HCT116 (cell line): ENCODE data around the gene ALDH1L1. TPM values are rescaled to one million over a fixed set of nuclear protein-coding genes. Genes with fewer than 3 reads are reported as not detected.

Experiments
- ATAC-seq: fragments of 200-7000 bp; cut with Tn5 transposase; 2 replicates; pipeline ENCODE4 v1.9.1; 2020; ENCODE audit warnings: mild to moderate bottlenecking, moderate library complexity
- BruUV-seq: library from RNA; stranded (reverse); fragments of 400-500 nt; replicated peaks from 2 replicates; lab custom pipeline; 2021; lab: Mats Ljungman, UMichigan
- CTCF ChIA-PET: fragments of 300-600 bp; sonication (Branson Sonifier 250); formaldehyde crosslinking; loops from one replicate; lab custom pipeline; 2021; ENCODE audit warnings: antibody characterized with exemption; lab: Charles Lee
- POLR2A ChIA-PET: fragments of 300-600, 350-600 bp; sonication (Branson Sonifier 250); formaldehyde crosslinking; loops from one replicate; lab custom pipeline; 2021; ENCODE audit warnings: antibody characterized with exemption; lab: Charles Lee
- RAD21 ChIA-PET, 2 experiments: fragments of 300-600 bp; sonication (Branson Sonifier 250); formaldehyde crosslinking; loops; one replicate each; lab custom pipeline; 2023; ENCODE audit warnings: low total read pairs in 2 of 2; ENCODE audit not compliant: uncharacterized antibody in 2 of 2, unreplicated experiment in 2 of 2, low non-redundant PET in 1 of 2; lab: Charles Lee
- DNase-seq: peaks from one replicate; pipeline ENCODE4 v3.0.0-alpha.2; 2010; ENCODE audit warnings: low read depth, low spot score
- H2AFZ ChIP-seq: fragments of 200-600 bp; shearing (Covaris generic), sonication (generic); 2 replicates; pipeline ENCODE4 v1.6.1; 2017; ENCODE audit warnings: low read depth, mixed run types, mixed read lengths, antibody characterized with exemption, low read length; ENCODE audit not compliant: poor library complexity, severe bottlenecking
- H3K27ac ChIP-seq: 2 replicates; pipeline ENCODE4 v1.5.1; 2012; ENCODE audit warnings: low read depth, low read length
- H3K27me3 ChIP-seq: fragments of 200-600 bp; sonication (generic); 2 replicates; pipeline ENCODE4 v1.6.1; 2016; ENCODE audit warnings: mixed run types, low read length, mixed read lengths; ENCODE audit not compliant: insufficient read depth
- H3K36me3 ChIP-seq, 2 experiments: fragments of 200-500 bp in 1 of 2; fragments of 200-600 bp in 1 of 2; sonication (Bioruptor generic) in 1 of 2; sonication (generic) in 1 of 2; 2 replicates each; pipeline versions ENCODE4 v1.5.1 to v1.6.1; 2014 to 2016; ENCODE audit warnings: low read length in 2 of 2, inconsistent platforms in 1 of 2, mixed read lengths in 1 of 2, mixed run types in 1 of 2; ENCODE audit not compliant: insufficient read depth in 2 of 2, control insufficient read depth in 1 of 2
- H3K4me1 ChIP-seq, 2 experiments: fragments of 200-600 bp in 1 of 2; sonication (generic) in 1 of 2; 2 replicates each; pipeline versions ENCODE4 v1.5.1 to v1.6.1; 2012 to 2017; ENCODE audit warnings: low read length in 2 of 2, inconsistent platforms in 1 of 2, mild to moderate bottlenecking in 1 of 2, mixed read lengths in 1 of 2, mixed run types in 1 of 2, moderate library complexity in 1 of 2; ENCODE audit not compliant: insufficient read depth in 2 of 2, control insufficient read depth in 1 of 2
- H3K4me2 ChIP-seq: fragments of 200-600 bp; sonication (generic); 2 replicates; pipeline ENCODE4 v1.6.1; 2017; ENCODE audit warnings: mixed run types, low read length, mixed read lengths
- H3K4me3 ChIP-seq, 2 experiments: fragments of 200-600 bp in 1 of 2; sonication (generic) in 1 of 2; replicated peaks in 1 of 2; 2 replicates each; pipeline ENCODE4 v1.5.1; 2011 to 2016; ENCODE audit warnings: low read length in 2 of 2, control low read depth in 1 of 2, low read depth in 1 of 2, mild to moderate bottlenecking in 1 of 2, mixed read lengths in 1 of 2, mixed run types in 1 of 2
- H3K79me2 ChIP-seq: fragments of 200-600 bp; sonication (generic); 2 replicates; pipeline ENCODE4 v1.6.1; 2017; ENCODE audit warnings: mild to moderate bottlenecking, mixed run types, low read length, moderate library complexity, mixed read lengths; ENCODE audit not compliant: insufficient read depth
- H3K9ac ChIP-seq: fragments of 200-600 bp; sonication (generic); 2 replicates; pipeline ENCODE4 v1.6.1; 2016; ENCODE audit warnings: low read length, mixed read lengths
- H3K9me2 ChIP-seq: fragments of 200-600 bp; sonication (generic), shearing (Covaris generic); 2 replicates; pipeline ENCODE4 v1.6.1; 2017; ENCODE audit warnings: mixed run types, mild to moderate bottlenecking, moderate library complexity; ENCODE audit not compliant: insufficient read depth
- H3K9me3 ChIP-seq, 2 experiments: fragments of 200-500 bp in 1 of 2; fragments of 200-600 bp in 1 of 2; sonication (Bioruptor generic) in 1 of 2; sonication (generic) in 1 of 2; 2 replicates each; pipeline ENCODE4 v1.6.1; 2014 to 2017; ENCODE audit warnings: low read length in 2 of 2, mixed read lengths in 2 of 2, inconsistent platforms in 1 of 2, low read depth in 1 of 2, mild to moderate bottlenecking in 1 of 2, mixed run types in 1 of 2, moderate library complexity in 1 of 2; ENCODE audit not compliant: control insufficient read depth in 1 of 2, insufficient read depth in 1 of 2
- H4K20me1 ChIP-seq: fragments of 200-600 bp; sonication (generic), shearing (Covaris generic); 2 replicates; pipeline ENCODE4 v1.6.1; 2017; ENCODE audit warnings: mixed run types, mild to moderate bottlenecking, moderate library complexity; ENCODE audit not compliant: insufficient read depth
- CEBPB ChIP-seq: IDR thresholded peaks from 2 replicates; pipeline ENCODE4 v1.6.1; 2012; ENCODE audit warnings: low read depth
- EGR1 ChIP-seq: IDR thresholded peaks from 2 replicates; pipeline ENCODE4 v1.6.1; 2012; ENCODE audit warnings: low read depth
- EZH2phosphoT487 ChIP-seq: fragments of 200-600 bp; IDR thresholded peaks from 2 replicates; pipeline ENCODE4 v1.6.1; 2018; ENCODE audit warnings: antibody characterized with exemption, borderline replicate concordance
- POLR2A ChIP-seq: IDR thresholded peaks from 2 replicates; pipeline ENCODE4 v1.7.0; 2011; ENCODE audit warnings: borderline replicate concordance; ENCODE audit not compliant: insufficient read depth, insufficient read length; ENCODE audit errors: extremely low read depth
- POLR2AphosphoS5 ChIP-seq: IDR thresholded peaks from 2 replicates; pipeline ENCODE4 v1.6.1; 2011; ENCODE audit warnings: mild to moderate bottlenecking, low read depth, low read length, moderate library complexity
- SP1 ChIP-seq: IDR thresholded peaks from 2 replicates; pipeline ENCODE4 v1.6.1; 2012; ENCODE audit warnings: low read depth
- ZFX ChIP-seq: fragments of 450-650 bp; IDR thresholded peaks from 2 replicates; pipeline ENCODE4 v1.6.1; 2017
- intact Hi-C: fragments of 100-400 bp; cut with micrococcal nuclease; formaldehyde crosslinking; loops from 2 replicates; pipeline ENCODE4 v1.10.0; 2022
- total RNA-seq: library from RNA; stranded (reverse); gene quantifications from one replicate; pipeline ENCODE4 v1.2.1, GENCODE V29; 2021; ENCODE audit not compliant: unreplicated experiment
- TF ChIP-seq, protein P1 (sequence below), 3 experiments: fragments of 200-600 bp in 1 of 3; sonication (generic) in 1 of 3; IDR thresholded peaks in 2 of 3; conservative IDR thresholded peaks in 1 of 3; 2 replicates each; pipeline ENCODE4 v1.5.1; 2012 to 2017; ENCODE audit warnings: low read depth in 2 of 3, low read length in 2 of 3, antibody characterized with exemption in 1 of 3, borderline replicate concordance in 1 of 3, control low read depth in 1 of 3, mild to moderate bottlenecking in 1 of 3, mixed read lengths in 1 of 3, mixed run types in 1 of 3, moderate library complexity in 1 of 3; ENCODE audit not compliant: insufficient read depth in 1 of 3
- TF ChIP-seq, protein P2 (sequence below): IDR thresholded peaks from 2 replicates; pipeline ENCODE4 v1.6.1; 2012
- TF ChIP-seq, protein P3 (sequence below): IDR thresholded peaks from 2 replicates; pipeline ENCODE4 v1.6.1; 2012

The ALDH1L1 gene
- total RNA-seq, 1 experiment from 2014 or later = 0.81 TPM

DNA sequence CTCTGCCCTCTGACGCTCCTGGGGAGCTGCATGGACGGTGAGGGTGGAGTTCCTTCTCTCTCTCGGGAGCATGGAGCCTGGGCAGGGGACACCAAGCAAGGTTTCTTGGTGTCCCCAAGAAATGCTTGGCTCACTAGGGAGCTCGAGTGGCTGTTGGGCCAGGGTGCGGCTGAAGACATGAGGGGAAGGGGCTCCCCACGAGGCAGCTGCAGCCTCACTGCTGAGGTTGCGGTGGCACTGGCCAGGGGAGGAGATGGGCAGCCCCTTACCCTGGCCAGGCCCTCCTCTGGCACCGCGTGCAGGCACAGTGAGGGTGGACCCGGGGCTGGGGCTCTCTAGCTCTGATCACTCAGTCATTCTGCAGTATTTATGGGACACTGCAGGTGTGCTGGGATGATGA, 52.9 kb downstream of the ALDH1L1 start:
- DNase-seq (no peak), ATAC-seq (no peak)
- no peak overlapping the region for H3K4me2 ChIP-seq
- no peak overlapping the region for H3K27ac ChIP-seq
- H3K79me2 ChIP-seq = no peaks in the 10 kb centered on the region
- H3K9ac ChIP-seq = no peak overlapping the region
- TF ChIP-seq POLR2A (no peak), EZH2phosphoT487 (no peak), CEBPB (no peak), POLR2AphosphoS5 (no peak), SP1 (no peak), ZFX (no peak), EGR1 (no peak)
- TF ChIP-seq, protein P1, sequence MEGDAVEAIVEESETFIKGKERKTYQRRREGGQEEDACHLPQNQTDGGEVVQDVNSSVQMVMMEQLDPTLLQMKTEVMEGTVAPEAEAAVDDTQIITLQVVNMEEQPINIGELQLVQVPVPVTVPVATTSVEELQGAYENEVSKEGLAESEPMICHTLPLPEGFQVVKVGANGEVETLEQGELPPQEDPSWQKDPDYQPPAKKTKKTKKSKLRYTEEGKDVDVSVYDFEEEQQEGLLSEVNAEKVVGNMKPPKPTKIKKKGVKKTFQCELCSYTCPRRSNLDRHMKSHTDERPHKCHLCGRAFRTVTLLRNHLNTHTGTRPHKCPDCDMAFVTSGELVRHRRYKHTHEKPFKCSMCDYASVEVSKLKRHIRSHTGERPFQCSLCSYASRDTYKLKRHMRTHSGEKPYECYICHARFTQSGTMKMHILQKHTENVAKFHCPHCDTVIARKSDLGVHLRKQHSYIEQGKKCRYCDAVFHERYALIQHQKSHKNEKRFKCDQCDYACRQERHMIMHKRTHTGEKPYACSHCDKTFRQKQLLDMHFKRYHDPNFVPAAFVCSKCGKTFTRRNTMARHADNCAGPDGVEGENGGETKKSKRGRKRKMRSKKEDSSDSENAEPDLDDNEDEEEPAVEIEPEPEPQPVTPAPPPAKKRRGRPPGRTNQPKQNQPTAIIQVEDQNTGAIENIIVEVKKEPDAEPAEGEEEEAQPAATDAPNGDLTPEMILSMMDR (IDR thresholded peaks at IDR 0.05 in 2 of 3, conservative IDR thresholded peaks at IDR 0.05 in 1 of 3; ENCODE audit: borderline replicate concordance in 1 of 3, insufficient read depth in 1 of 3, low read depth in 2 of 3, low read length in 2 of 3) = no peak
- TF ChIP-seq, protein P2, sequence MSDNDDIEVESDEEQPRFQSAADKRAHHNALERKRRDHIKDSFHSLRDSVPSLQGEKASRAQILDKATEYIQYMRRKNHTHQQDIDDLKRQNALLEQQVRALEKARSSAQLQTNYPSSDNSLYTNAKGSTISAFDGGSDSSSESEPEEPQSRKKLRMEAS = no peak
- TF ChIP-seq, protein P3, sequence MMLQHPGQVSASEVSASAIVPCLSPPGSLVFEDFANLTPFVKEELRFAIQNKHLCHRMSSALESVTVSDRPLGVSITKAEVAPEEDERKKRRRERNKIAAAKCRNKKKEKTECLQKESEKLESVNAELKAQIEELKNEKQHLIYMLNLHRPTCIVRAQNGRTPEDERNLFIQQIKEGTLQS = no peak
- ChIA-PET POLR2A (no interaction called here), RAD21 (no interaction called here), CTCF (interaction anchor here (1.5 kb wide), 1 partner anchor 13 kb away, joined by 3 read pairs; no protein-coding TSS in a partner anchor)
- no TSS peak for BruUV-seq
- H4K20me1 ChIP-seq = no peaks in the 10 kb centered on the region
- no peaks in the 10 kb centered on the region for H3K27me3 ChIP-seq
- H3K4me1 ChIP-seq = peaks cover 0 to 4% of the 10 kb centered on the region in 2 experiments; a peak in 1 of 4 replicates
- H3K9me2 ChIP-seq = no peaks in the 10 kb centered on the region
- intact Hi-C loops = no loop called here
- no peak overlapping the region for H3K4me3 ChIP-seq
- no peak overlapping the region for H2AFZ ChIP-seq
- no peaks in the 10 kb centered on the region for H3K36me3 ChIP-seq
- no peaks in the 10 kb centered on the region for H3K9me3 ChIP-seq
